ENCODE measurements around the gene SPIRE2.
"Not testable (repeated sequence)": the region's sequence is repeated elsewhere in the genome, so short reads cannot be mapped to it uniquely, and the experiment has no call there.

The SPIRE2 gene

DNA sequence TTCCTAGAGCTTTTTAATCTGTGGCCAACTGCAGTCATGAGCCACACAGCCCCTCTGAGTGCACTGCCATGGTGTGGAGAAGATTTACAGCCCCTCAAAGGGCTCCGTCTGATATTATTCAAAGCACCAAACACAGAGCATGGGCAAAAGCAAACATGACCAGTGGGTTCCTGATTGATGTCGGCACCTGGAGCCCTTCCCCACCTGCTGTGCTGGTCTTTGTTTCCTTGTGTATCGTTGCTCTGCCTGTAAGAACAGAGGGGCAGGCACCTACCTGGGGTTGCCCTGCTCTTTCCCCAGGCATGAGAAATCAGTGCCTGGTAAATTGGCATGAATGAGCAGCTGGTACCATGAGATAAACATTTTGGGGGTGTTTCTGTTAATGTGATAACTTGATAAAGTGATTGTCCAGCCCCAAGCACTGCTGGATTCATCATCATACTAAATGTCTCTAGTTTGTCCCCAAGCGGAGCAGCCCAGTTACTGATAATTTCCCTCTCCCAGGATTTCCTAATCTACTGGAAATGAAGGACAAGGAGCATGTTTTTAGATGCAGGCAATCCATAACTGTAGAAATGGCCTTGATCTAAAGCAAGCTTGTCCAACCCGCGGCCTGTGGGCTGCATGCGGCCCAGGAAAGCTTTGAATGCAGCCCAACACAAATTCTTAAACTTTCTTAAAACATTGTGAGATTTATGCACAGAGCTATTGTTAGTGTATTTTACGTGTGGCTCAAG is 5.0 kb upstream of the SPIRE2 start:
- DNase-seq (ENCODE audit: low read depth): no peak
- TF ChIP-seq, protein P1, sequence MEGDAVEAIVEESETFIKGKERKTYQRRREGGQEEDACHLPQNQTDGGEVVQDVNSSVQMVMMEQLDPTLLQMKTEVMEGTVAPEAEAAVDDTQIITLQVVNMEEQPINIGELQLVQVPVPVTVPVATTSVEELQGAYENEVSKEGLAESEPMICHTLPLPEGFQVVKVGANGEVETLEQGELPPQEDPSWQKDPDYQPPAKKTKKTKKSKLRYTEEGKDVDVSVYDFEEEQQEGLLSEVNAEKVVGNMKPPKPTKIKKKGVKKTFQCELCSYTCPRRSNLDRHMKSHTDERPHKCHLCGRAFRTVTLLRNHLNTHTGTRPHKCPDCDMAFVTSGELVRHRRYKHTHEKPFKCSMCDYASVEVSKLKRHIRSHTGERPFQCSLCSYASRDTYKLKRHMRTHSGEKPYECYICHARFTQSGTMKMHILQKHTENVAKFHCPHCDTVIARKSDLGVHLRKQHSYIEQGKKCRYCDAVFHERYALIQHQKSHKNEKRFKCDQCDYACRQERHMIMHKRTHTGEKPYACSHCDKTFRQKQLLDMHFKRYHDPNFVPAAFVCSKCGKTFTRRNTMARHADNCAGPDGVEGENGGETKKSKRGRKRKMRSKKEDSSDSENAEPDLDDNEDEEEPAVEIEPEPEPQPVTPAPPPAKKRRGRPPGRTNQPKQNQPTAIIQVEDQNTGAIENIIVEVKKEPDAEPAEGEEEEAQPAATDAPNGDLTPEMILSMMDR (IDR thresholded peaks at IDR 0.05; ENCODE audit: low read depth, low read length, missing control alignments): no peak
- in situ Hi-C loops (cut with HindIII; ENCODE audit: low sequenced_read_pairs): no loop called here
- no peak overlapping the region for H3K4me3 ChIP-seq (ENCODE audit: low read depth, low read length)

DNA sequence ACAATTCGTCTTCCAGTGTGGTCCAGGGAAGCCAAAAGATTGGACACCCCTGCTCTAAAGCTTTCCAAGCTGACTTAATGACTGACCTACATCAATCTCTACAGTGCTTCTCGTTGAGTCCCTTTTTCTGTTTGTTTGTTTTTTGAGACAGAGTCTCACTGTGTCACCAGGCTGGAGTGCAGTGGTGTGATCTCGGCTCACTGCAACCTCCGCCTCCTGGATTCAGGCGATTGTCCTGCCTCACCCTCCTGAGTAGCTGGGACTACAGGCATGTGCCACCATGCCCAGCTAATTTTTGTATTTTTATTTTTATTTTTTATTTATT is 4.5 kb upstream of the SPIRE2 start:
- H3K4me3 ChIP-seq (ENCODE audit: low read depth, low read length); DNase-seq (ENCODE audit: low read depth); in situ Hi-C loops (cut with HindIII; ENCODE audit: low sequenced_read_pairs): not testable (repeated sequence)

DNA sequence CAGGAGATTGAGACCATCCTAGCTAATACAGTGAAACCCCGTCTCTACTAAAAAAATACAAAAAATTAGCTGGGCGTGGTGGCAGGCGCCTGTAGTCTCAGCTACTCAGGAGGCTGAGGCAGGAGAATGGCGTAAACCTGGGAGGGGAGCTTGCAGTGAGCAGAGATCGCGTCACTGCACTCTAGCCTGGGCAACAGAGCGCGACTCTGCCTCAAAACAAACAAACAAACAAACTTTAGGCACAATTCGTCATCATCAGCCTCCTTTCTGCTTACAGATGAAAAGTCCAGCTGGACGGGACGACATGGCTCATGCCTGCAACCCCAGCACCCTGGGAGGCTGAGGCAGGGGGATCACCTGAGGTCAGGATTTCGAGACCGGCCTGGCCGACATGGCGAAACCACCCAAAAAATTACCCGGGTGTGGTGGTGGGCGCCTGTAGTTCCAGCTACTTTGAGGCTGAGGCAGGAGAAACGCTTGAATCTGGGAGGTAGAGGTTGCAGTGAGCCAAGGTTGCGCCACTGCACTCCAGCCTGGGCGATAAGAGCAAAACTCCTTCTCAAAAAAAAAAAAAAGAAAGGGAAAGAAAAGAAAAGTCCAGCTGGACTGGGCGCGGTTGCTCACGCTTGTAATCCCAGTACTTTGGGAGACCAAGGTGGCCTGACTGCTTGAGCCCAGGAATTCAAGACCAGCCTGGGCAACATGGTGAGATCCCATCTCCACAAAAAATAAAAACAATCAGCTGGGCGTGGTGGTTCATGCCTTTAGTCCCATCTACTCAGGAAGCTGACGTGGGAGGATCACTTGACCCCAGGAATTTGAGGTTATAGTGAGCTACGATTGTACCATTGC is 1.5 kb upstream of the SPIRE2 start:
- TF ChIP-seq, protein P1 (IDR thresholded peaks at IDR 0.05; ENCODE audit: low read depth, low read length, missing control alignments): no peak
- in situ Hi-C loops (cut with HindIII; ENCODE audit: low sequenced_read_pairs): no loop called here
- no peak for DNase-seq (ENCODE audit: low read depth)
- no peak overlapping the region for H3K4me3 ChIP-seq (ENCODE audit: low read depth, low read length)

DNA sequence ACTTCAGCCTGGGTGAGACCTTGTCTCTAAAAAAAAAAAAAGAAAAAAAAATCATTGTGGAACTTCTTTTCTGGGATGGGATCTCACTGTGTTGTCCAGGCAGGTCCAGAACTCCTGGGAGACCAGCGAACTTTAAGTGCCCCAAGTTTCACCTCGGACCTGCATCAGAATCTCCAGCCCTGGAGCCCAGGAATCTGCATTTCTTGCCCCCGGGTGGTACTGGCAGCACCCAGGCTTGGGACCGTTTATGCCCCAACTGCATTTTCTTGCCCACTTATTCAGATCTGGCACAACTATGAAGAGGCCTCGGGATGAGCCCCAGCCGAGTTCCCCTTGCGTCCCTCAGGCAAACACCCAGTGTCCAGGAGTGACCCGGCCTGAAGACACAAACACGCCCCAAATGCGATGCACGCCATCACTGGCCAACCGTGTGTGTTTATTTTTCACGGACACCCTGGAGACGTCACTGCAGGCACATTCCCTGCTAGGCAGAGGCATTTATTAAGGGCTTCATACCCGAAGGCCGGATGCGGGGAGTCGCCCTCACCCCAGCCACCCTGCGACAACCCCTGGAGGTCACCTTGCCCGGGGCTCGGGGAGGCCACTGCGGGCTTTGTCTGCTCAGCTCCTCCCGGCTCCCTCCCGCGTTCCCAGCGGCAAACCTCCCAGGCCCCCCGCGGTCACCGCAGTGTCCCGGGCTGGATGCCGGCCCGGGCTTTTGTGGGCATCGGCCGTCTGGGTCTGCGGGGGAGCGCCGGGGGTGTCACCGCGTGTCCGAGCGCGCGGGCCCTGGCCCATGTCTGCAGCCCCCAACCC is 684 bp upstream of the SPIRE2 start:
- H3K4me3 ChIP-seq (ENCODE audit: low read depth, low read length): peak overlapping the region; percentile 54
- peak; percentile 23 for DNase-seq (ENCODE audit: low read depth)

DNA sequence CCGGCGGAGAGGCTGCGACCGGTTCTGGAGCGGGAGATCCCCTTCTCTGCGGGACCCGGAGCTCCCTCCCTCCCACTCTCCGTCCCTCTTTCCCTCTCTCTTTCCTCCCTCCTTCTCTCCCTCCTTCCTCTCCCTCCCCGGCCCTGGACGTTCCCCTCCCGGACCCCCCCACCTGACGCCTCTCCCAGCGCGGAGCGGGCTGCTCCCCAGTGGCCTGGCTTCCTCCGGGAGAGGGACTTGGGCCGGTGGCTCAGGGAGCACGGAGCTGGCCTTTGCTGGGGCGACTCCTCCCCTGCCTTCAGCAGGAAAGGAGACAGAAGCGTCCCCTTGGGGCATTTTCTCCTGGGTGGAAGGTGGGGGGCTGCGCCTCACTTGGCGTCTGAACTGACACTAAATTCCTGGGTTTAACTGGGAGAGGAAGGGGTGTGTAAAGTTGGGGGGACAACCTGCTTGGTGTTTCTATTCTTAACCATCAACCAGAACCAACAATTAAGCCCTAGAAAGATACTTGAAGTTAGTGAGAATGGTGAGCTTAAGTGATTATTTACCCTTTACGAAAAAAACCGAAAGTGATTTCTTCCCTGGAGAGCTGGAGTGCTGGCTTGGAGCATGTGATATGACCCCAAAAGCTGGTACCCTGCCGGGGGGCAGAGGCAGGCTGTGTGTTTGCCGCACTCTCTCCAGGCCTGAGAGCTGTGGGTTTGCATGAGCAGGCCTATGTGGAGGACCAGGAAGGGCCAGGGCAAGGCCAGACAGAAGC is 775 bp downstream of the SPIRE2 start:
- no peak for DNase-seq (ENCODE audit: low read depth)
- peak overlapping the region; percentile 50 for H3K4me3 ChIP-seq (ENCODE audit: low read depth, low read length)
- TF ChIP-seq, protein P1 (IDR thresholded peaks at IDR 0.05; ENCODE audit: low read depth, low read length, missing control alignments): no peak
- in situ Hi-C loops (cut with HindIII; ENCODE audit: low sequenced_read_pairs): no loop called here

More for the DNA sequence above, 684 bp upstream of the SPIRE2 start:
- TF ChIP-seq, protein P1 (IDR thresholded peaks at IDR 0.05; ENCODE audit: low read depth, low read length, missing control alignments): no peak
- in situ Hi-C loops (cut with HindIII; ENCODE audit: low sequenced_read_pairs): no loop called here

DNA sequence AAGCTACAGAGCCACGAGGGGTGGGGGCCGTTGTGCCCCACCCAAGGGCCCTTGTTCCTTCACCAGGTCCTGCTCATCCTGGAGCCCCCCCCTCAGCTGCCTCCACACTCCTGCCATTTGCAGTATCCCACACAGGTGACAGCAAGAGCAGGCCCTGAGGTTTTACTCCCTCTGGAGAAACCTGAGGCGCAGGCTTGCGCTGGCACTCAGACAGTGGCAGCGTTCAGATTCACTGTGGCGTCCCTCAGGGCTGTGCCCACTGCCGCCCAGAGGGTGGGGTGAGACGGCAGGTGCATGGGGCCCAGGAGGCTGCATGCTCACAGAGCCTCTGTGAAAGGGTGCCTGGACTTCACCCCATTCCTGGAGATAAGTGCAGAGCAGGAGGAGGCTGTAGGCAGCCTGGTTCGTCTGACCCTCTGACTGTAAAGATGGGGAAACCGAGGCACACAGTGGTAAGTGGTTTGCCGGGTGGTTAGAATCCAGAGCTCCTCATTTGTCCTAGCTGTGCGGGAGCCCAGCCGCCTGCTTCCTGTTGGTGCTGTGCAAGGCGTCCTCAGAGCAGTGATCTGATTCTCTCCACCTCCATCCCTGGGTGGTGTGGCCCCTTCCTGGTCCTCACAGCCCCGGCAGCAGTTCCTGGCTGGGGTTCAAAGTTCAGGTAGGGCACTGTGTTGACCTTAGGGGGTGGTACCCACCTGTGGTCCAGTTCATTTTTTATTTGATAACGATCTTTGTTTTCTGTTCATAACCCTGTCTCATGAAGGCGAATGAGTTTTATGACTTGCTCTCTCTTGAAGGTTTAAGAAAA is 1.6 kb downstream of the SPIRE2 start:
- H3K4me3 ChIP-seq (ENCODE audit: low read depth, low read length): no peak overlapping the region
- TF ChIP-seq, protein P1 (IDR thresholded peaks at IDR 0.05; ENCODE audit: low read depth, low read length, missing control alignments): no peak
- in situ Hi-C loops (cut with HindIII; ENCODE audit: low sequenced_read_pairs): no loop called here

More for the DNA sequence above, 1.6 kb downstream of the SPIRE2 start:
- no peak for DNase-seq (ENCODE audit: low read depth)

All from astrocyte of the cerebellum (primary cell).